ENCODE measurements around the gene SP6.

Gene SP6

DNA sequence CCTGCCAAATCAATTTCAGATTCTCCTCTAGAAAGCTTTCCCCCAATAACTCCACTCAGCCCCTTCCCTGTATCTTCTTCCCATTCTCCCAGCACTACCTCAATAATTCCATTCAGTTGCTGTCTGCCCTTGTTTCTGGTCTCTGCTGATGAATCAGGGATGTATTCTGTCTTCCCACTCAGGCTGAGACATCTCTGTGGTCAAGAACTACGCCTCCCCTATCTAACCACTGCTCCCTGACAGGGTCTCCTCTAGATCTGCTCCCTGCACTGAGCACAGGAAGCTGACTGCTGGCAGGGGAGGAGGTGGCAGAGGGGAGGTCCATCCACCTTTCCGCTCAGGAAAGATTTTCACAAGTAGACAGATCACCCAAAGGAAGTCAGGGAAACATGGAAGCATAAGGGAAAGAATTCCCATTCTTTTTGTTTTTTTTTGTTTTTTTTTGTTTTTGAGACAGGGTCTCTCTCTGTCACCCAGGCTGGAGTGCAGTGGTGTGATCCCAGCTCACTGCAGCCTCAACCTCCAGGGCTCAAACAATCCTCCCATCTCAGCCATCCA is 28.1 kb upstream of the SP6 start:
- FAIRE-seq, result no peak

DNA sequence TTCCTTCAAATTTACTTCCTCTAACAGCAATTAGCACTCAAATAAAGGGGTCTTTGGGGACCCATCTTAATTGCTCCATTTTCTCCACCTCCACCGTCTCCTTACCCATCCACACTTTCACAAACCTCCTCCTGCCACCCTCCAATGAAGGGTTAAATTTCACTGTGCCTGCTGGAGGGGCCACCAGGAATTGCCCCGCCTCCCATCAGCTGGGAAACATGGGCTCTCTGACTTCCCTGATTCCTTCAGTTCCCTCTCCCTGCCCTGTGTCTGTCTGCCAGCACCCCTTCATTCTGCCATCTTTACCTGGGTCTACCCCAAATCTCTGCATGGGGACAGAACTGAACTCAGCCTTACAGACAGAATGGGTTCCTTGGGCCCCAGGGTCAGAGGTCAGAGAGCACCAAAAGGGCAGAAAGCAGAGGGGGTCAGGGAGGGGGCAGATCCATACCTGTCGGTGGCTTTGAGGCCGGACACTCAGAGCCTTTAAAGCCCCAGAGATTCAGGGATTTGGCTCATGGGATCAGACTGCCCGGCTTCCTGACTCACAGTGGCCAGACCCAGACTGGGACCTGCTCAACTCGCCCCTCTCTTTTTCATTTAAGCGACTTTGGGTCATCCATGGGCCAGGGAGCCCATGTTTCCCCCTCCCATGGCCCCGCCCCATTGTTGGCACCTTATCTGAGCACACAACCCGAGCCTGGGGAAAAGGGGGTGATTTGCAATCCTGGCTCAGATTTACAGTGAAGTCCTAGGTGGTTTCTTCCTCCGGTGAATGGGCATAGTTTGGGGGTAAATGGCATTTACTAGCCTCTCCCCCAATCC is 27.5 kb upstream of the SP6 start:
- FAIRE-seq, result no peak

DNA sequence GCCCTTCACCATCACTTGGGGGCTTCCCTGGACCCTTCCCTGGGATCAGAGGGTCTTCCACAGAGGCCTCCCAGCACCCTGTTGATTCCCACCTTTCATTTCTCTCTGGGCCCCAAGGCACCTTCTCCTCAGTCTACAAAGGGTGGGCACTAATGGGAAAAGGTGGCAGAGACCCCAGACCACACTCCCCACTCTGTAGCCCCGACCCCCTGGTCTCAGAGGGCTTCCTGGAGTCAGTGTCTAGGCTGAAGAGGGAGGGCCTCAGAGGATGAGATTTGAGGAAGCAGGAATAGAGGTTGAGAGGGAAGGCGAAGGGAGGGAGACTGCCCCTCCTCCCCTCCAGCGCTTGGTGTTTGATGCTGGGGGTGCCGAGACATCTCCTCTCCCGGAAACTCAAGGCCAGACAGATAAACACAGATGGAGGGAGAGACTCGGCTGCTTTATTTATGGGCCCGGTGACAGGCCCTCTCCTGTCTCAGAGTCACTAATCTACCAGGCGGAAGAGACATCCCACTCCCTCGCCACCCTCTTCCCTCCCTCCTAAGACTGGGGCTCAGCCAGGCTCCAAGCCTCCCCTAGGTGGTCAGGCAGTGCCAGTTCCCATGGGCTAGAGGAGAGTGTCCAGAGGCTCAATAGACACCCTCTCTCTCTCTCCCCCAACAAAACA is 26.5 kb upstream of the SP6 start:
- FAIRE-seq, result no peak

DNA sequence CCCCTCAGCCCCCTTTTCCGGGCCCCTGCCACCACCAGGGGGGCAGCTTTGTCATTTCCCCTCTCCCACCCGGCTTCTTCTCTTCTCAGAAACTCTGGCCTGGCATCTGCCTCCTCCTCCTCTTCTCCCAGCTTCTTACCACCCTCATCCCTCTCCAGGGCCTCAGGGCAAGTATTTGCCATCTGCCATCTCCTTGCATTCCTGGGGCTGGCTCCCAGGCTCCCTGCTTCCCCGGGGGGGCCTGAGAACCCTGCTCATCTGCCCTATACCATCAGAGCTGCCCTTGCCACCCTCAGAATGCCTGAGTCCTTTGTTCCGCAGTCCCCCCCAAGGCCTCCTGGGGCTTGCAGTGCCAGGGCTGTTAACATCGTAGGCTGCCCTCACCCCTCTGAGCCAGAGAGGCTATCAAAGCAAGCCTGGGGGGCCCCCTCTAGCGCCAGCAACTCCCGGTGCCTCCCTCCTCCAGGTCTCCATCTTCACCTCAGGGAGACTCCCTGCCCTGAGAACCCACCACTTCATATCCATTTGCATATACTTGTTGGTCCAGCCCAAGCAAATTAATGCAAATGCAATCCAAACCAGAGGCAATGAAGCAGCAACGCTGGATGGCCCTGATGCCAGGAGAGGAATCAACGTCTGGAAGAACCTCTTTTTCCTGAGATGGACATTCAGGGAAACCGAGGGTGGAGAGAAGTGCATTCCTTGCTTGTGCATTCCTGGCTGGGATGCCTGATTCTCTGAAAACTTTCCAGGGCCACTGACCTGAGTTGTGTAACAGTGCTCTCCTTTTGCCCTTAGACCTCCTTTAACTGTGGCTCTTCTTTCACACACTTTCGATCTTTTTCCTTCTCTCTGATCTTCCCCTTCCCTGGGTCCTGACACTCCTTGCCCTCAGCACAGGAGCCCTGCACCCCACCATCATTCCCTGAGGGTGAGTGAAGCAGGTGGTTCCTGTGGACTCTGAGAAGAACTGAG is 24.3 kb upstream of the SP6 start:
- no peak for FAIRE-seq

DNA sequence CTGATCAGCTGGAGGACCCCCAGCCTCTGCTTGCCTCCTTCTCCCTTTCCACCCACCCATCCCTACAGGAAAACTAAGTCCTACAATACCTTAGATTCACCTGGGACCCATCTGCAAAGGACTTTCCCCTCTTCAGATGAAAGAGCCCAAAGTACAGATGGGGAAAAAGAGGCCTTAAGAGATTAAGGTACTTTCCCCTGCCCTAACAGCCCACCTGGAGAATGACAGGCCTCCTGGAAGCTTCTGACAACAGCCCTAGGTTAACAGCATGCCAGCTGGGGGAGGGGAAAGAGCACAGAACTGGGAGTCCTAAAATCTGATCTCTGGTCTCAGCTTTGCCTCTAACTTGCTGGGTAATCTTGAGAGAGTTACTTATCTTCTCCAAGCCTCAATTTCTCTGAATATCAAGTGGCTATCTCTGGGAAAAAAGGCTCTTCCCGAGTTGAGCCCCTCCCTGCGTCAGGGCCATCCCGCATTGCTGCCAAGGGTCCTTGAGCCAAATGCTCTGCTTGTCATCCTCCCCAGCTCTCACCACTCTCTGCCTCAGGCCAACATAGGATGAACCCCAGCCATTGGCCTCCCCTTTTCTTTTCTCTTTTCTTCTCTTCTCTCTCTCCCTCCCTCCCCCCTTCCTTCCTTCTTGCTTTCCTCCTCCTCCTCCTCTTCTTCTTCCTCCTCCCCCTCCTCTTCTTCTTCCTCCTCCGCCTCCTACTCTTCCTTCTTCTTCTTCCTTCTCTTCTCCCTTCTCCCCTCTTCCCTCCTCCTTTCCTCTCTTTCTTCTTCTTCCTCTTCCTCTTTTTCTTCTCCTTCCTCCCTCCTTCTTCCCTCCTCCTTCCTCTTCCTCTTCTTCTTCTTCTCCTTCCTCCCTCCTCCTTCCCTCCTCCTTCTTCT is 22.5 kb upstream of the SP6 start:
- no peak for FAIRE-seq

DNA sequence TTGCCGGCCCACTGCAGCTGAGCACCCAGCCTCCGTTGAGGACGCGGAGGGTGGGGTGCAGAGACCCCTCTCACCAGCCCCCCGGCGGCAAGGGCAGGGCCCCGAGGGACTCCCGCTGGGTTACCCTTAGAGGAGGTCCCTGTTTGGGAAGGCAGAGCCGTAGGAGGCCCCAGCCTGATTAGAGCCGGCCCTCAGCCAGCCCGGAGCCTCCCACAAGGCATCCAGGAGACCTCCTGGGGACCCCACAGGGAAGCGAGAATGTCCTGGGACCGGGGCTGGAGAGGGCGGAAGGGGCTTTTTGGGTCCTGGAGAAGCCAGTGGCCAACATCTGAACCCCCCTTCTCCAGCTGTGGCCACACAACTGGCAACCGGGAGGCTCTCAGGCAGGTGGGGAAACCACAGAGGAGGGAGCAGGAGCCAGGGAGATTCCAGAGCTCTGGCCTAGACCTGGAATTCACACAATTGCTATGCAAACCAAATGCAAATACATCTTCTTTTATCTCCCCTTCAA is 21.7 kb upstream of the SP6 start:
- FAIRE-seq, result no peak

DNA sequence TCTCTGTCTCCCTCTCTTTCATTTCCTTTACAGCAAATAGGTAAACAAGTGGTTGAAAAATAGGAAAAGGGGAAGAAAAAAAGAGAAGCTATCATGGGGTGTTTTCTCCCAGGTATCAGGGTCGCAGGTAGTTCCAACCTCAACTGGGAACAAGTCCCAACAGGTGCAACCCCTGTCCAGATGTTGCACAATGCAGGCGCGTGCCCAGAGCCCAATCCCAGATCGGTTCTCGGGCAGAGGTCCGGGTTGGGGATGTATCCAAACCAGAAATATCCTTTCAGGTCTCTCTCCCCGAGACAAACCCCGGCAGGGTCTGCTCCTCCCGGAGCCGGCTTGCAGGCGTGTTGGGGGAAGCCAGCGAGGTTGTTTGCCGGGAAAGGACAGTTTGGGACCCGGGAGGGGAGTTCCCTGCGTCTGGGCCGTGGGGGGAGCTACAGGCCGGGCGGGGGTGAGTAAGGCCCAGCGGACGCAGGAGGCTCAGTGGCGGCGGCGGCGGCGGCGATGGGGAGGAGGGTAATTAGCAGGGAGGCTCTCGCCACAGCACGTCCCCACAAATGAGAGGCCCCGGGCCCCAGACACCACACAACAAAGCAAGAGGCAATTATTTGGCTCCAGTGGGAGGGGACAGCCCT is 21.2 kb upstream of the SP6 start:
- no peak for FAIRE-seq

DNA sequence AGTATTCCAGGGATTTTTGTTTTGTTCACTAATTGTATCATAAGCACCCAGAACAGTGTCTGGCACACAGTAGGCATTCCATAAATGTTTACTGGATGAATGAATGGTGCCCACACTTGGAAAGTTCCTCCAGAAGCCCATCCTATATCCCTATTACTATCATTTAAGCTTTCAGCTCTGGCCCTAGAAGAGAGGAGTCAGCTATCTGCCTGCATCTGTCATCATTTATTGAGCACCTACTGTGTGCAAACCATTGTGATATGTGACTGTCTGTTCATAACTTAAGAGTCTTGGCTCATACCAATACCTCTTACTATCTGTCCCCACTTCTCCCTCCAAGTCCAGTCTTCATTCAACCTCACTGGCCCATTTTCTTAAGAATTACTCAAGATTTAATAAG is 20.1 kb upstream of the SP6 start:
- no peak for FAIRE-seq

DNA sequence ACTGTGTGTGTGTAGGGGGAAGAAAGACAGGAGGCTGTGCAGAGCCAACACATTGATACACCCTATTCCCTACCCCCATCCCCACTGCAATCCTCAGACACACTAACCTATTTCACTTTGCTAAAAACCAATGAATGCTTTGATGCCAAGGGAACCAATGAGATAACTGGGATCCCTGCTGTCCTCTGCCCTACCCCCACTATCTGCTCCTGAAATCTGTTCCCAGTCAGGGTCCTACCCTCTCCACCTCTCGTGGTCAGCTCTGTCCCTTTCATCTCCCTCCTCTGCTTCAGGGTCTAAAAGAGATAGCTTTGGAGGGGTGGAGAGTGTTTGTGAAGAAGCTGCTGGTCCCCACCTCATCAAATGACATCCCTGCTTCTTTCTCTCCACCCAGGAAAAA is 19.1 kb upstream of the SP6 start:
- FAIRE-seq, result no peak

DNA sequence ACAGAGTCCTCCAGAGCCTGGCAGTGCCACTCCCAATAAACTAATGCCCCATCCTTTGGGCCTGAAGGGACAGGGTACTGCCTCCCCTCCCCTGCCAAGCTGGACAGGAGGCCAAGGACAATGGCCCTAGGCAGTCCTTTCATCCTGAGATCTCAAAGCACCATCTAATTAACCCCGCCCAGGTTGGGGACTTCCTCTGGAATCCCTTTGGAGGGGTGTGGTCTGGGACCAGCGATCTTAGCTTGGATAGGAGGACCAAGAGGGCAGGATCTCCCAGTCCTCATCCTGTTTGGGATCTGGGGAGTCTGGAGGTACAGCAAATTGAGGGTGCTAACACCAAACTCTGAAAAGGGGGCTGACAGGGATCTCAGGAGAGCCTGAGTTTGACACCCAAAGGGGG is 18.2 kb upstream of the SP6 start:
- FAIRE-seq, result no peak

DNA sequence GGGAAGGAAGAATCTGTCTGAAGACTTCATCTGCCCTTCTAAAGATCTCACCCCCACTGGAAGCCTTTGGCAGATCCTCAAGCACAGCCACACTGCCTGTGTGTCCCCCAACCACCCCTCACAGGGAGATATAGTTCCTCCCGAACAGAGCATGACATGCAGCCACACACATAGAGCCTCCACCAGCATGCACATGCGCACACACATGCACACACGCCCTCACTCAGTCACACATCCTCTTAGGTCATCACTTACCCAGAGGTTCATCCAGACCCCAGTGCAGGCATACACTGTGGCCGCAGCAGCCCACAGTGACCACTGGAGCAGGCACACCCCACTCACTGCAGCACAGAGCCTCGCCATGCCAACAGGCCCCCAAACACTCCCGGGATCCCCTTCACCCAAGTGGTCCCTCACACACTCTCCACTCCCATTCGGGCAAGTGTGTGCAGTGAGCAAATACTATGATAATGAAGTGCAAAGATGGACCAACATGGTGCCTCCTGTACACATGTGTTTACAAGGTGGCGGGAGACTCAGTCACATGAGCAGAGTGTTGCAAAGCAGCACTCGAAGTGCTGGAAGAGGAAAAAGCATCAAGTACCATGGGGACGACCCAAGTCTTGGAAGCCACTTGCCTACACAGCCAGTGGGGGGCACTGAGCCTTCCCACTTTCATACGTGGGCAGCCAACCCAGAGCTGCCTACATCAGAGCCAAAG is 17.0 kb upstream of the SP6 start:
- no peak for FAIRE-seq

DNA sequence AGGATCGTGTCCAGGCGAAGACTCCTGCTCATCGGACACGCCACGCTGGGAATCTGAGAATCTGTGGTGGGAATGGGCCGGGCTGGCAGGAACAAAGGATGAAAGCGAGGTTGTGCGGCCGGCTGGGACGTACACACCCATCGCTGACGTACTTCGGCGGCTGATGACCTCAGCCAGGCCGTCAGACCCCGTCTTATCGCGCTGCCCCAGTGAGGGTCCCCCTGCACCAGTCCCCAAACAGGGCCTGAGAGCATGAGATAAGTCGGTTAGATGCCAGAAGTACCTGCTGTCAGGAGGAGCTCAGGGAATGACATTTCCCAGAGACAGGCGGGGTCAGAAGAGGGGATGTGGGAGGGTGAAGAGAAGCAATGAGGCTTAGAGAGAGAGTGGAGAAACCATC is 16.0 kb upstream of the SP6 start:
- FAIRE-seq, result no peak

DNA sequence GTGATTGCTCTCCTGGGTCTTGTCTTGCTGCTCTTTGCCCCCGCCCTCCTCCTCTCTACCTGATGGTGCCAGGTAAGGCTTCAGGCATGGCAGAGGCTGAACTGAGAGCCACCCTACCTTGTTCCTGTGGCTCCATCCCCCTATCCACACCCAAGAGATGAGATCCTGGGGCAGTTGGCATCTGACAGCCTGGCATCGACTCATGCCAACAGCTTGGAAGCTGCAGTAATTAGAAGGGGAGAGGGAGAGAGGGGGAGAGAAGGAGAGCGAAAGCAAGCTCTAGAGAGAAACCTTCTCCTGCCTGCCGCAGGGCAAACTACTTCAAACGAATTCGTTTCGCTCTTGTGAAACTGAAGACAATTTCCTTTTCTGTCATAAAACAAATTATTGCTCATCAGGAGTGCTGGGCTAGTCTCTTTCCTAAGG is 13.8 kb upstream of the SP6 start:
- FAIRE-seq, result no peak

DNA sequence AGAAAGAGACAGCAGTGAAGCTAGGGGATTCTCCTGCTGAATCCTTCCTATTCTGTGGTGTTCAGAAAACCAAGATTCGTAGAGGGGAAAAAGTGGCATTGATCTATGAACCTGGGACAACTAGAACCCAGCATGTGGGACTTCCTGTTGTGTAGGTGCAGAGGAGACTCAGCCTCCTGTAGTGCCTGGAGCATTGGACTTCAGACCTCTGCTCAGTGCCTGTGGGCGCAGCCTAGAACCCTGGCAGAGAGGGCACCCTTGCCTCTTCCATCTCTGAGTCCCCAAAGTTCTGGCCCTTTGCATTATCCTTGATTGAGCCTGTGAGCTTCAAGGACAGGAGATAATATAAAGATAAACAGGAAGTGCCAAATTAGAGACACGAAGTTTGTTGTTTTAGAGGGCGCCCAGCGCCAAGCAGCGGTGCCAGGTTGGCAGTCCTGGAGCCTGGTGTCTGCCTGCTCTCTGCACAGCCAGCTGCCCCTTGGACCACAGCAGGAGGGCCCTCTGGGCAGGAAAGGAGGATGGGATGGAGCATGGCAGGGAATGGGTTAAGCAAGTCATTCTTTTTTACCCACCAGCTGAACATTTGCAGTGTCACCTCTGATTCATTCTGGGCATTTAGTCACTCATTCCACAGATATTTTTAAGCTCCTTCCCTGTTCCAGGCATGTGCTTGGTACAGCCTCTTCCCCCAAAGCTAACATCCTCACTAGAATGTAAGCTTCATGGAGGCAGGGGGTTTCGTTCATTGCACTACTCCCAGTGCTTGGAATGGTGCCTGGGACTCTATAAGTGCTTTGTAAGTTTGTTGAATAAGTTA is 11.9 kb upstream of the SP6 start:
- FAIRE-seq, result no peak

DNA sequence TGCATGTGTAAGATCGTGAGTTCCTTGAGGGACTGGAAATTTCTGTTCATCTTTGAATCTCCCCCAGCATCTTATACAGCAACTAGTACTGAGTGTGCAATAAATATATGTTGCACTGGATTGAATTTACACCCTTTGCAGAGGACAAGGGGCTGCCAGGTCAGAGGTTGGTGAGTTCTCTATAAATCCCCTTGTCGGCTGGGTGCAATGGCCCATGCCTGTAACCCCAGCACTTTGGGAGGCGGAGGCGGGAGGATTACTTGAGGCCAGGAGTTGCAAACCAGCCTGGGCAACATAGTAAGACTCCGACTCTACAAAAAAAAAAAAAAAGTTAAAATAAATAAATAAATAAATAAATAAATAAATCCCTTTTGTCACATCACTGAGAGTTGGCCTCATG is 9.4 kb upstream of the SP6 start:
- FAIRE-seq, result no peak

DNA sequence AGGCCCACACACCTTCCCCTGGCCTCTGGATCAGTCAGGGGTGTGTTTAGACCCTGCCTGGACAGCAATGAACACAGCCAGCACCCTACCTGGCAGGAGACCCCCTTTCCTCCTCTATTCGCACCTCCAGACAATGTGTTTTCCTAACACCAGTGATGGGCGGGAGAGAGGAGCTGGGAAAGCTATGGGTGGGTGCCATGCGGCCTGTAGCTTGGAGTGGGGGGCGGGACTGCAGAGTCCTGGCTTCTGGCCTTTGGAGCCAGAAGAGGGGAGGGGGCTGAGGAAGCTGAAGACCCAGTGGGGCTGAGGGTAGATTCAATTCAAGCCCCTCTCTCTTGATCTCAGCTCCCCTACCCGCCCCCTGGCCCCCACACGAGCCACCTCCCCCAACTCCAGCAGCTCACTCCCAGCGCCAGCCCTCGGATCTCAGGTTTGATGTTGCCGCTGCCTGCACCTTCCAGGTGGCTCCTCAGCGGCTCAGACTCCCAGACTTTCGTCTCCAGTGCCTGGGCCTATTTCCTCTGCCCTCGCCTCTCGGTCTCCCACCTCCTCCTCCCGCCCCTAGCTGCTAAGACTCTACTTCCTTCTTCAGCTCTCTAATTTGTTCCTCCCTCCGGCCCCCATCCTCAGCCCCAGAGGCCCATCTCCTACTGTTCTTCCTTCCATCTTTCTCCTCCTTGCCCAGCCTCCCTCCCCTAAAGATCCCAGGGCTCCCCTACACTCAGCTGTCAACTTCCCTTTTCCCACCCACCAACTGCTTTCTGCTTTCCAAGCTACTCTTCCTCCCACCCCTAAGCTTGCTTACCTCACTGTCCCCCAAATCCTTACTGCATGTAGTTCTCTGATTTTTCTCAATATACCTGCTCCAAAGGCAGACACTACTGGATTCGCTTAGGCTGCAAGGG is 6.8 kb upstream of the SP6 start:
- FAIRE-seq, result no peak

DNA sequence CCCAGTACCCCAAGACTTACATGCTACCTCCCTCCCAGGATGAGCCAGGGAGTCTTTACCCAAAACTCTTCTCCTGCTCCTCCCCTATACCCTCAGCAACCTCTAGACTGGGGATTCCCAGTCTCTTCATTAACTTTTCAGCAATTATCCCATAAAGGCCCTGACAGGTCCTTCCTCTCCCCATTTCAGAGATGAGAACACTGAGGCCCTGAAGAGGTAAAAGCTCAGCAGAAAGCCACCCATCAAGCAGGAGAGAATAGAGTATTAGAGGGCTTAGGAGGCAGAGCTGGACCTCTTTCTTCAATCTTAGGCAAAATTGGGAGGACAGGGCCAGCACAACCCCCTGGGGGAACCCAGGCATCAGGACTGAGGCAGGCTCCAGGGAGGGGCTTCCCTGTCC is 5.9 kb upstream of the SP6 start:
- no peak for FAIRE-seq

DNA sequence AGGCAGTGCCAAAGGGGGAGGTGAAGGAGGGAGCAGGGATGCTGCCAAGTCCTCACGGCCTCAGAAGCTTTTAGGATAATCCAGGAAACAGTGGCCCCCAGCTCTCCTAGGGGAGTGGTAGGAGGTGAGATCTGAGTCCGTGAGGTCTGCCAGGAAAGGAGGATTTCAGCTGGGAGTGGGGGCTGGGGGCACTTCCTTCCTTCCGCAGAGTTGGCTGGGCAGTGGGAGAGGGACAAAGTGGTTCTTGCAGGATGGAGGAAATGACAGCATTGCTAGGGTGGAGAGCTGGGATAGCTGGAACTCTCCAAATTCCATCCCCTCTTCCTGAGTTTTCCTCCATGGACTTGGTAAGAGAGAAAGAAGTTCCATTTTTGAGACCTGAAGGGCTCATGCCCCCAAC is 4.8 kb upstream of the SP6 start:
- FAIRE-seq, result no peak

DNA sequence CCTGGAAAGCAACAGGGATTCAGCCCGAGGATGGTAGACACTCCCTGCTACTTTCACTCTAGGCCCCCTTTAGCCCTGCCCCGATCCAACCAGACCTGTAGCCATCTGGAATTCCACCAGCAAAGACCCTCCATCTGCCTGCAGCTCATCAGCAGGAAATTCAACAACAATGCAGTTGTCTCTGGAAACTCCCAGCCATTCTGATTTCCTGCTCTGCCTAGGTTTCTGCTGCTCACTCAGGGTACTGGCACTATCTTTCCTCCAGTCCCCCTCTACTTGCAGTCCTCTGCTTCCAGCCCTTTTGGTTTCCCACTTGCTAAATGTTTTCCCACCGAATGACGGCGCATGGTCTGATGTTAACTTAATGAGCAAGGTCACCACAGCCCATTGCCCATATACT is 2.7 kb upstream of the SP6 start:
- no peak for FAIRE-seq
